ENCODE data around the gene PARVB. TPM values are rescaled to one million over a fixed set of nuclear protein-coding genes. Genes with fewer than 3 reads are reported as not detected.

The PARVB gene
- total RNA-seq, 1 donor from 2014 or later: 52.7 TPM

GRCh38 chr22:44192098-44192815 is 168.2 kb downstream of the PARVB start:
- intact Hi-C loops (cut with micrococcal nuclease): no loop called here

GRCh38 chr22:44192816-44193534 is 168.9 kb downstream of the PARVB start:
- intact Hi-C loops (cut with micrococcal nuclease): no loop called here

DNA sequence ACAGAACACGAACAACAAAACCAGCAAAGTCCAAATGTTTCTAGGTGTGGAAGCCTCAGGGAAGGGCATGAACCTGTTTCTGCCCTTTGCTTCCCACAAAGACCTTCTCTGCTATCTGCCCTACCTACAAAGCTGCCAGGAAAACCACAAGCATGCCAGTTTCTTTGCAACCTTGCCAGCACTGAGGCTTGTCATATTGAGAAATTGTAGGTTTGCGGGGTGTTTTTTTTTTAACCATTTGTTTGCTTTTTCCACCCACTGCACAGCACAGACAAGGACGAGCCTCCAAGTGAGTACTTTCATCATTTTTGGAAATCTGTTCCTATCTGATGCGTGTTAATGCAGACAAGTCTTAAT is 169.4 kb downstream of the PARVB start:
- intact Hi-C loops (cut with micrococcal nuclease): no loop called here

- intact Hi-C loops (cut with micrococcal nuclease): no loop called here
These were observed 170.5 kb downstream of the PARVB start for GRCh38 chr22:44194569-44194968.

DNA sequence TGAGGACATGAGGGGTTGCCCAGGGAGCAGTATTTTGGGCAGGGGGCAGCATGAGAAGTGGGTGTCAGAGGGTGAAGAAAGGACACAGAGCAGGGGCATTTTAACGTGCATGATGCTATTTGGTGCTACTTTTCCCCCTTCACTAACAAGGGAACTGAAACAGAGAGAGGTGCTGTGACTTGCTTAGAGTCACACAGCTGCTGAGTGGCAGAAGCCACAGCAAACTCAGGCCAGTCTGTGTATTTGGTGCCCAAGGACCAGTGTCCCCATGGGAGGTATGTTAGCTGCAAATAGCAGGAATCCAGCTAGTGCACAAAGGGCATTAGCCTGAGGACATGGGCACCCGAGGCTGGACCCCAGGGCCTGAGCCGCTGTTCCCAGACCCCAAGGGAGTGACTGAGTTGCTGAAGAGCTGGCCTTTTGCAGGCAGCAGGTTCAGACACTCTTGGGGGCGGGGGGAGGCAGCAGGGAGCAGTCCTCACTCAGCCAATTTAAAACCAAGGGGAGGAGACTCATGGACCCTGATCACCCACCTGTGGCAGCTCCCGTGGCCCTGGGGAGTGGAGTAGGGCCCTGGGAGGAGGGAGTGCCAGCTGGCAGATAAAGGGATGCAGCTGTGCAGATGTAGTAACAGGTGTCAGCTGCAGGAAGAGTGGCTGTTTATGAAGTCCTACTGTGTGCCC is 171.2 kb downstream of the PARVB start:
- intact Hi-C loops (cut with micrococcal nuclease): no loop called here

- intact Hi-C loops (cut with micrococcal nuclease): no loop called here
These were observed 172.1 kb downstream of the PARVB start for GRCh38 chr22:44196241-44196640.

DNA sequence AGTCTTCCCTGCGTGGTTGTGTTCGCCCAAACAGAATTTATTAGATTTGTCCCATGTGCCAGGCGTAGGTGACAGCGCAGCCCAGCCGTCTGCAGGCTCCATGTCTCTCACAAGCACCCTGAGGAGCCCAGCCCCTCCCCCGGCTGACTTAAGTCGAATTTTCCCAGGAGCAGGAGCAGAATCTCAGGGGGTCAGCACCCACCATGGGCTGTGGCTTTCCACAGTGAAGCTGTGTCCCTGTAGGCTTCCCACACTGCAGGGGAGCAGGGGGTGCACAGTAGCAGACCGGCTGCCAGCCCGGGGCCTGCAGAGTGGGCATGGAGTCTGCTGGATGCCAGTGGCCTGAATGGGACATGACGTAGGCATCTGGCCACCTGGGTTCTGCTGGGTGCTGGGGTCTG is 172.6 kb downstream of the PARVB start:
- intact Hi-C loops (cut with micrococcal nuclease): no loop called here

- intact Hi-C loops (cut with micrococcal nuclease): no loop called here
These were observed 173.2 kb downstream of the PARVB start for GRCh38 chr22:44197271-44197670.

GRCh38 chr22:44199164-44199563 is 175.1 kb downstream of the PARVB start:
- intact Hi-C loops (cut with micrococcal nuclease): no loop called here

DNA sequence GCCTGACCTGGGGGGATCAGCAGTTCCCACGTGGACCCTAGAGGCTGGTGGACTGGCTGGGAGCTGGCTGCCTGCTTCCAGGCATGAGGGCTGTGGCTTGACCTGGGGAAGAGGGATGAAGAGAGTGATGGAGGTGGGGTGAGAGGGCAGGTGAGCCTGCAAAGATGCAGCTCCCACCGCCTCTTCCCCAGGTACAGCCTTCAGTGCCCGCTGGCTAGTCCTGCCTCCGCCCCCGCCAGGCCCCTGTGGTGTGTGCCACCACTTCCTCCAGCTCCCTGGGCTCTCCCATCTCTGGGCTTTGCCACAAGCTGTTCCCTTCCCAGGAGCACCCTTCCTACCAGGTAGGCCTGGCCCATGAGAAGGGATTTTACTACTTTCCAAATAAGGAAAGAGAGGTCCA is 175.8 kb downstream of the PARVB start:
- intact Hi-C loops (cut with micrococcal nuclease): no loop called here

- intact Hi-C loops (cut with micrococcal nuclease): no loop called here
These were observed 176.3 kb downstream of the PARVB start for GRCh38 chr22:44200451-44200850.

- intact Hi-C loops (cut with micrococcal nuclease): no loop called here
These were observed 176.9 kb downstream of the PARVB start for GRCh38 chr22:44200855-44201550.

GRCh38 chr22:44201665-44202064 is 177.6 kb downstream of the PARVB start:
- intact Hi-C loops (cut with micrococcal nuclease): no loop called here

GRCh38 chr22:44202261-44202789 is 178.2 kb downstream of the PARVB start:
- intact Hi-C loops (cut with micrococcal nuclease): no loop called here

DNA sequence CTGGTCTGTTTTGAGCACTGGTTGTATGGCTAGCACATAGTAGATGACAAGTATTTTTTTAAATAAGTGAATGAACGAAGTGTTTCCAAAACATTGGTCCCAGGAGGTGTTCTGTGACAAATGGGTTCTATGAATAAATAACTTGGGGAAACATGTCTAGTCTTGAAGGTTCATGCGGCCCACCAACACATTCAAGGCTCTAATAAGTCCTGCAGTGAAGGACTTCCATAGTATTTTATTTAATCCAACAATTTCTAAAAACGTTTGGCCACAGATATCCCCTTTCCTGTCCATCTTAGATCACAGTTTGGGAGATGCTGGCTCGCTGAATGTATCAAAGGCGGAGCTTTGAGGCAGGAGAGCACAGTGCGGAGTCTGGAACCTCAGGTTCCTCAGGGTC is 179.1 kb downstream of the PARVB start:
- intact Hi-C loops (cut with micrococcal nuclease): no loop called here

DNA sequence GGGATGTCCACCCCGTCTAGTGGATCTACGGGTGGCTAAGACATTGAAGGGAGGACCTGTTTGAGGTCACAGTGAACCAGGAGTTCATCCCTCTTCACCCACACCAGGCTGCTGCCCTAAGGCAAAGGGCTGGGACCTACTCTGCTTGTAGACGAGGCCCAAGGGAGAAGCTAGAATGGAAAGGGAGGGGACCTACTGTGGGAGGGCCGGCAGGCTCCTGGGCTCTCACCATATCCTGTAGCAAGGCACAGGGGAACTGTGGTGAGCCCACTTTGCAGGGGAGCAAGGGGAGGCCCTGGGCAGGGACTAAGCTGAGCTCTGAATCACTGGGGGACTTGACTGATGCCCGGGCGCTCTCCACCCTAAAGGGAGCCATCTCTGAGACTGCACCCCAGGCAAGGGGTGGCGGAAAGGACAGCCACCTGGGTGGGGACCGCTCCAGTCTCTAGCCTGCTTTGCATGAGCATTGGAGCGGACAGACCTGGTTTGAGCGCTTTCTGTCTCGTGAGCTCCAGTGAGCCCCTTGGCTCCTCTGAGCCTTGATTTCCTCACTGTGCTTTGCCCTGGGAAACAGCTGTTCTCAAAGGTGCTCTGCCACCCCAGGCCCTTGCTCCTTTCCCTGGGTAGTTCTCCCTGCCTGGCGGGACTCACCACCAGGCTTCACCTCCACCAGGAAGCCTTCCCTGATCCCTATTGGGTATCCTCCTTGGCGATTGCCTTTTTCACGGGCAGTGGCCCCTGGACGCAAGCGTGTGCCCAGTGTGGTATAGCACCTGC is 180.8 kb downstream of the PARVB start:
- intact Hi-C loops (cut with micrococcal nuclease): no loop called here

DNA sequence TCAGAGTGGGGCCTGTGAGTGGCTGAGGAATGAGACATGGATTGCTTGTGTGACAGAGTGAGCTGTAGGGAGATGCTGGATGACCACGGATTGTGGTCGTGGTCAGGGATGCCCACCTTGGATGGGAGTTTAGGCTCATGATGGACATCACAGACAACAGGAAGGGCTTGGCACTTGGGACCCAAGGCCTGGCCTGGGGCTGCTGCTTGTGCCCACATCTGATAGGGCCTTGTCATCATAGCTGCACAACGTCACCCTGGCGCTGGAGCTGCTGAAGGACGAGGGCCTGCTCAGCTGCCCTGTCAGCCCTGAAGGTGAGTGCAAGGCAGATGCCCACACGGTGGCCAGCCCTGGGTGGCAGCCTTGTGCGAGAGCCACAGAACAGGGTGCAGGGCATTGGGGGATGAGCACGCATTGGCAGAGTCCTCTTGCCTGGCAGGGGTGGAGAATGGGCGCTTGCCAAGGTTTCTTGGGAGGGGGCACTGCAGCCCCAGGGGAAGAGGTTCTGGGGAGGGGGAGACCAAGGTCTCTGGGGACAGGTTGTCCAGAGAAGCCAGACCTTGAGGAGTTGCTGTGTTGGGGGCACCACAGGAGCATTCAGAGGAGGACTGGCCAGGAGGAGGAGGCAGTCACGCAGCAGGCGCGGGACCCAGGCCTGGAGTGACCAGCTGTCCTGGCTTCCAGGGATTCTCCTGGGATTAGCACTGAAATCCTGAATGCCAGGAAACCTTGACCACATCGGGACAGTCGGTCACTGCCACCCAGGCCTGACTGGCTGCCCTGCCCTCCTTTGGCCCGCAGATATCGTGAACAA is 181.6 kb downstream of the PARVB start:
- intact Hi-C loops (cut with micrococcal nuclease): no loop called here

- intact Hi-C loops (cut with micrococcal nuclease): no loop called here
These were observed 182.2 kb downstream of the PARVB start for GRCh38 chr22:44206330-44206645.

- intact Hi-C loops (cut with micrococcal nuclease): no loop called here
These were observed 182.6 kb downstream of the PARVB start for GRCh38 chr22:44206696-44207095.
